IMR-90 (cell line): Measurements from ENCODE around the gene LMTK2. TPM values are rescaled to one million over a fixed set of nuclear protein-coding genes. Genes with fewer than 3 reads are reported as not detected.

Source experiments
- ATAC-seq: fragments of 200-7000 bp; cut with Tn5 transposase; 2 replicates; pipeline ENCODE4 v1.9.1; 2020; ENCODE audit warnings: low read depth, mild to moderate bottlenecking, moderate library complexity
- BruUV-seq: library from RNA; stranded (reverse); fragments of 400-500 nt; replicated peaks from 2 replicates; lab custom pipeline; 2021; lab: Mats Ljungman, UMichigan
- CTCF ChIA-PET: fragments of 300-600 bp; formaldehyde crosslinking; extraction: SDS; loops from one replicate; lab custom pipeline; 2021; ENCODE audit warnings: antibody characterized with exemption; lab: Yijun Ruan, JAX
- POLR2A ChIA-PET: fragments of 300-600 bp; sonication (Branson Sonifier 250); formaldehyde crosslinking; loops from one replicate; lab custom pipeline; 2022; ENCODE audit warnings: antibody characterized with exemption; ENCODE audit not compliant: unreplicated experiment; lab: Charles Lee
- DNase-seq: peaks from one replicate; pipeline ENCODE4 v3.0.0; 2013
- H2AFZ ChIP-seq: replicated peaks from 2 replicates; pipeline ENCODE3; 2013; ENCODE audit warnings: low read length, mild to moderate bottlenecking; ENCODE audit not compliant: poor library complexity
- H2AK5ac ChIP-seq: 2 replicates; pipeline ENCODE4 v1.6.1; 2013; ENCODE audit warnings: low read depth, low read length, inconsistent platforms
- H2AK9ac ChIP-seq: replicated peaks from 2 replicates; pipeline ENCODE3; 2013; ENCODE audit warnings: mild to moderate bottlenecking, low read depth, low read length, moderate library complexity; ENCODE audit not compliant: poor library complexity
- H2BK120ac ChIP-seq: 2 replicates; pipeline ENCODE4 v1.6.1; 2013; ENCODE audit warnings: low read depth, low read length, inconsistent platforms
- H2BK15ac ChIP-seq: 3 replicates; pipeline ENCODE4 v1.6.1; 2013; ENCODE audit warnings: low read depth, low read length, inconsistent platforms
- H2BK20ac ChIP-seq: 2 replicates; pipeline ENCODE4 v1.6.1; 2013; ENCODE audit warnings: low read depth, mild to moderate bottlenecking, inconsistent platforms, low read length, moderate library complexity
- H2BK5ac ChIP-seq: 2 replicates; pipeline ENCODE4 v1.6.1; 2013; ENCODE audit warnings: mild to moderate bottlenecking, low read depth, low read length, inconsistent platforms; ENCODE audit not compliant: poor library complexity, severe bottlenecking
- H3K14ac ChIP-seq: replicated peaks from 2 replicates; pipeline ENCODE4 v1.6.1; 2013; ENCODE audit warnings: low read depth, low read length, inconsistent platforms
- H3K18ac ChIP-seq: 2 replicates; pipeline ENCODE4 v1.6.1; 2013; ENCODE audit warnings: low read depth, low read length, control low read depth
- H3K23ac ChIP-seq: 2 replicates; pipeline ENCODE4 v1.6.1; 2013; ENCODE audit warnings: low read depth, low read length, inconsistent platforms
- H3K27ac ChIP-seq: 2 replicates; pipeline ENCODE4 v1.5.1; 2013; ENCODE audit warnings: mild to moderate bottlenecking, control low read depth, low read length; ENCODE audit not compliant: insufficient read depth
- H3K27me3 ChIP-seq: 2 replicates; pipeline ENCODE4 v1.6.1; 2013; ENCODE audit warnings: low read length; ENCODE audit not compliant: control insufficient read depth, insufficient read depth
- H3K36me3 ChIP-seq: 2 replicates; pipeline ENCODE4 v1.6.1; 2013; ENCODE audit warnings: low read length, mixed read lengths; ENCODE audit not compliant: control insufficient read depth, insufficient read depth
- H3K4ac ChIP-seq: 2 replicates; pipeline ENCODE4 v1.6.1; 2013; ENCODE audit warnings: low read depth, low read length, inconsistent platforms
- H3K4me1 ChIP-seq: 2 replicates; pipeline ENCODE4 v1.6.1; 2013; ENCODE audit warnings: low read length, mixed read lengths; ENCODE audit not compliant: control insufficient read depth, insufficient read depth
- H3K4me2 ChIP-seq: 2 replicates; pipeline ENCODE4 v1.6.1; 2013; ENCODE audit warnings: low read depth, mild to moderate bottlenecking, control low read depth, low read length, moderate library complexity
- H3K4me3 ChIP-seq: 2 replicates; pipeline ENCODE4 v1.5.1; 2013; ENCODE audit warnings: low read depth, mild to moderate bottlenecking, control low read depth, low read length, moderate library complexity; ENCODE audit not compliant: insufficient read depth
- H3K56ac ChIP-seq: 2 replicates; pipeline ENCODE4 v1.6.1; 2013; ENCODE audit warnings: low read length, inconsistent platforms; ENCODE audit not compliant: insufficient read depth; ENCODE audit errors: extremely low read depth
- H3K79me1 ChIP-seq, 2 experiments: 2 replicates each; pipeline ENCODE4 v1.6.1; 2013; ENCODE audit warnings: low read length in 2 of 2, inconsistent platforms in 1 of 2, low read depth in 1 of 2
- H3K9ac ChIP-seq: 2 replicates; pipeline ENCODE4 v1.6.1; 2013; ENCODE audit warnings: low read depth, low read length, control low read depth
- H3K9me1 ChIP-seq: 2 replicates; pipeline ENCODE4 v1.6.1; 2013; ENCODE audit warnings: low read length, inconsistent platforms; ENCODE audit not compliant: insufficient read depth
- H3K9me3 ChIP-seq: 2 replicates; pipeline ENCODE4 v1.6.1; 2013; ENCODE audit warnings: low read length; ENCODE audit not compliant: control insufficient read depth, insufficient read depth
- H4K20me1 ChIP-seq: 2 replicates; pipeline ENCODE4 v1.6.1; 2013; ENCODE audit warnings: low read length, inconsistent platforms; ENCODE audit not compliant: insufficient read depth
- H4K5ac ChIP-seq: 2 replicates; pipeline ENCODE4 v1.6.1; 2013; ENCODE audit warnings: mild to moderate bottlenecking, low read depth, low read length, control low read depth
- H4K8ac ChIP-seq, 2 experiments: 2 replicates each; pipeline ENCODE4 v1.6.1; 2013; ENCODE audit warnings: low read depth in 2 of 2, low read length in 2 of 2, control low read depth in 1 of 2, inconsistent platforms in 1 of 2
- H4K91ac ChIP-seq: 2 replicates; pipeline ENCODE4 v1.6.1; 2013; ENCODE audit warnings: low read depth, low read length, inconsistent platforms; ENCODE audit not compliant: insufficient read depth
- BHLHE40 ChIP-seq: fragments of 150-350 bp; IDR thresholded peaks from 2 replicates; pipeline ENCODE4 v1.6.1; 2016; ENCODE audit warnings: mild to moderate bottlenecking, low read depth, low read length
- CEBPB ChIP-seq: IDR thresholded peaks from 2 replicates; pipeline ENCODE4 v1.6.1; 2012; ENCODE audit warnings: low read depth, low read length, improper control_type of control experiment
- CHD1 ChIP-seq: IDR thresholded peaks from 2 replicates; pipeline ENCODE4 v1.6.1; 2012; ENCODE audit warnings: low read depth, low read length, improper control_type of control experiment
- MAFK ChIP-seq: IDR thresholded peaks from 2 replicates; pipeline ENCODE4 v1.6.1; 2012; ENCODE audit warnings: low read depth, low read length, improper control_type of control experiment
- SMC3 ChIP-seq: fragments of 150-350 bp; IDR thresholded peaks from 2 replicates; pipeline ENCODE4 v1.6.1; 2016; ENCODE audit warnings: low read depth, mild to moderate bottlenecking, antibody characterized with exemption, low read length, moderate library complexity
- WGBS, 2 experiments: methylation state at CpG; one replicate each; pipeline versions ENCODE4 v1.1.5 to v1.1.7; 2013; ENCODE audit warnings: missing lambda C conversion rate in 2 of 2; ENCODE audit not compliant: insufficient read length in 1 of 2; ENCODE audit errors: extremely low coverage in 2 of 2; 5-methylcytosine and 5-hydroxymethylcytosine counted together
- dilution Hi-C: fragments of 300-500 bp; cut with HindIII; formaldehyde crosslinking; loops from one replicate; pipeline ENCODE4 v1.14.3; 2018; ENCODE audit warnings: low sequenced_read_pairs; ENCODE audit not compliant: unreplicated experiment
- in situ Hi-C: fragments of 300-500 bp; cut with MboI; formaldehyde crosslinking; loops from 3 replicates; pipeline ENCODE4 v1.14.3; 2019; ENCODE audit warnings: low sequenced_read_pairs, inconsistent platforms, mixed read lengths
- intact Hi-C: fragments of 100-400 bp; cut with micrococcal nuclease; formaldehyde crosslinking; loops from 2 replicates; pipeline ENCODE4 v1.10.0; 2022
- polyA plus RNA-seq, 3 experiments: library from polyadenylated mRNA; depleted of rRNA; stranded (reverse); fragments of >200 nt; gene quantifications; 2 replicates each; pipeline ENCODE4 v1.2.3, GENCODE V29; 2012; ENCODE audit warnings: low replicate concordance in 1 of 3
- total RNA-seq: library from RNA; depleted of rRNA; stranded (reverse); fragments of >200 nt; gene quantifications from 2 replicates; pipeline ENCODE4 v1.2.3, GENCODE V29; 2012

The LMTK2 gene
- total and polyA plus RNA-seq, 2 of the 4 experiments (the other 2 are of a cell fraction): 4.4 to 5.0 TPM

- H3K27ac ChIP-seq: no peak overlapping the region
- H3K4me1 ChIP-seq: peaks cover 4% of the 10 kb centered on the region
- H3K9me1 ChIP-seq: peaks cover 2% of the 10 kb centered on the region; the same call in 1 of the 2 replicates
- no TSS peak for BruUV-seq
- peaks cover 13% of the 10 kb centered on the region; the same call in 1 of the 2 replicates for H3K36me3 ChIP-seq
- CTCF ChIA-PET: interaction anchor here (1.0 kb wide), 1 partner anchor 66 kb away, joined by 5 read pairs; no protein-coding TSS in a partner anchor
- no peak overlapping the region for H4K5ac ChIP-seq
- no peak overlapping the region for H3K4me3 ChIP-seq
- ATAC-seq (no peak), DNase-seq (no peak)
- H2AFZ ChIP-seq: no peak overlapping the region
- in situ Hi-C loops: no loop called here
- H3K9me3 ChIP-seq: no peaks in the 10 kb centered on the region
- no peak overlapping the region for H3K4me2 ChIP-seq
- H2BK120ac ChIP-seq: no peak overlapping the region
- TF ChIP-seq SMC3: no peak
- no peak for TF ChIP-seq CHD1
- no peak for TF ChIP-seq MAFK
- no peak for TF ChIP-seq CEBPB
- no peak for TF ChIP-seq BHLHE40
- H3K23ac ChIP-seq: no peak overlapping the region
- no peak overlapping the region for H2AK5ac ChIP-seq
- no peak overlapping the region for H2BK5ac ChIP-seq
- 96% methylated on average over 3 of the region's 12 CpGs; no CpG with 5 or more reads in 1 of the 2 experiments for WGBS, 2 experiments
- H2BK15ac ChIP-seq: no peak overlapping the region
- H3K4ac ChIP-seq: no peak overlapping the region
- H4K91ac ChIP-seq: no peak overlapping the region
- no peaks in the 10 kb centered on the region for H3K27me3 ChIP-seq
- H3K79me1 ChIP-seq: peaks cover 23 to 30% of the 10 kb centered on the region in 2 experiments
- no peak overlapping the region for H3K18ac ChIP-seq
- H3K9ac ChIP-seq: no peak overlapping the region
- dilution Hi-C loops: no loop called here
- no peak overlapping the region for H2AK9ac ChIP-seq
- no peak overlapping the region for H3K14ac ChIP-seq
- intact Hi-C loops: no loop called here
- no peak overlapping the region for H4K8ac ChIP-seq
- POLR2A ChIA-PET: no interaction called here
- no peaks in the 10 kb centered on the region for H4K20me1 ChIP-seq
- H2BK20ac ChIP-seq: no peak overlapping the region
- H3K56ac ChIP-seq: no peak overlapping the region
These were observed 141.5 kb downstream of the LMTK2 start for GRCh38 chr7:98248156-98248555.
